ENCODE data around the gene TBC1D14. TPM values are rescaled to one million over a fixed set of nuclear protein-coding genes. Genes with fewer than 3 reads are reported as not detected.

Gene TBC1D14
- total RNA-seq, 1 donor from 2014 or later: 40.4 TPM

- DNase-seq (no peak), ATAC-seq (no peak)
- intact Hi-C loops (cut with micrococcal nuclease): no loop called here
These were observed 93.7 kb downstream of the TBC1D14 start for GRCh38 chr4:7003176-7003878.

GRCh38 chr4:7003879-7004240 is 94.2 kb downstream of the TBC1D14 start:
- ATAC-seq: no peak
- DNase-seq: no peak
- intact Hi-C loops (cut with micrococcal nuclease): no loop called here

GRCh38 chr4:7004331-7004730 is 94.7 kb downstream of the TBC1D14 start:
- no peak for ATAC-seq
- intact Hi-C loops (cut with micrococcal nuclease): no loop called here
- DNase-seq: no peak

DNA sequence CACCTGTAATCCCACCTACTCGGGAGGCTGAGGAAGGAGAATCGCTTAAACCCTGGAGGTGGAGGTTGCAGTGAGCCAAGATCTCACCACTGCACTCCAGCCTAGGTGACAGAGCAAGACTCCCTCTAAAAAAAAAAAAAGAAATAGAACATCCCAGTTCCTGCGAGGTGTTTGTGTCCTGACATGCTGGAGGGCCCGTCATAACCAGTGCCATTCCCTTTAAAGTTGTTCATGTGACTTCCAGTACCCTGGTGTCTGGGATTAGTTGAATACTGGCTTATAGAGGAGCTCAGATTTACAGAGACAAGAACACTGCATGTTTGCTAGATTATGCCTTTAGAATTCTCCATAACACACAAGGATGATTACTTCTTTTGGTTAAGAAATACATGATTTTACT is 95.9 kb downstream of the TBC1D14 start:
- ATAC-seq (no peak), DNase-seq (no peak)
- intact Hi-C loops (cut with micrococcal nuclease): no loop called here

DNA sequence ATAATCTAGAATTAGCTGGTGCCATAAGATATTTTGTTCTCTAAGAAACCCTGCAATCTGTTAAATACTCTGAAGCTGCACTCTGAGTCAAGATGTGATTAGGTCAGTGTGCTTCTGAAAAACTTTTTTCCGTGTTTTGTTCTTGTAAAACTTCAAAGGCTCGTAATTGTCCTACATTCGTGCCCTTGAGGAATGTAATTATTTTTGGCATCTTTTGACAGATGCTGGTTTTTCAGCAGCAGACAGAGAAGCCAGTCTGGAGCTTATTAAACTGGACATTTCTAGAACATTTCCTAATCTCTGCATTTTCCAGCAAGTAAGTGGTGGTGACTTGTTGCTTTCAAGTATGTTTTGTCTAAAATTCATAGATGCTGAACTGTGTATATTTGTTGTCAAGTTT is 96.8 kb downstream of the TBC1D14 start:
- ATAC-seq (no peak), DNase-seq (no peak)
- intact Hi-C loops (cut with micrococcal nuclease): no loop called here

DNA sequence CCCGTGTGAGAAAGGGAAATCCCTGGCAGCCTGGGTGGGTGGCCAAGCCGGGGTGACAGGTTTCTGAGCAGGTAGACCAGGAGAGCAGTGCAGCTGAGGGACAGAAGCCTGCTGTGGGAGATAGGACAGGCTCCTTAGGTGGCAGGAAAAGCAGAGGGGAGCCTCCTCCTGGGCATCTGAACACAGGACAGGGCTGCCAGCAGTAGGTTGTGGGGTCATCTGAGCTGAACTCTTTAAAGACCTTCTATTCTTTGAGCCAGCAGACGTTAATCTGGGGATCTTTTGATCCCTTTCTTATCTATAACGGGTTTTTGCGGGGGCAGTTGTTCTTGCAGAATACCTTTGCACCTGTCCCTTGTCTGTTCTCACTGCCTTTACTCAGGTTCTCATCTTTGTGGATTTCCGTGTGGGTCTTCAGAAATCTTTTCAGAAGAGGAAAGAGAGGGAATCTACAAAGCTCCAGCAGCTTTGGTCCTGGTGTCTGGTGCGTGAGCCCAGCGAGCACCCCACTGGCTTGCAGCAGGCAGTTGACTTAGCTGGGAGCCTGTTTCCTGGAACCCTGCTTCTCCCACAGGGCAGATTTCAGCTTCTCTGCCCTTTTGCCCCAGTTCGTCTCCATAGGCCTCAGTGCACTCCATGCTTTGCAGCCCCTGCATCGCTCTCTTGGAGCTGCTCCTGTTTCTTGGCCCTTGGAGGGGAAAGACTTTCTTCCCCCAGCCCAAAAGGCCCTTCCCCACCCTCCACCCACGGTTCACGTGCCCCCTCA is 97.7 kb downstream of the TBC1D14 start:
- ATAC-seq (no peak), DNase-seq (no peak)
- intact Hi-C loops (cut with micrococcal nuclease): no loop called here

GRCh38 chr4:7007944-7008343 is 98.3 kb downstream of the TBC1D14 start:
- intact Hi-C loops (cut with micrococcal nuclease): no loop called here
- no peak for ATAC-seq
- DNase-seq: no peak

GRCh38 chr4:7009564-7009963 is 99.9 kb downstream of the TBC1D14 start:
- ATAC-seq (peak; percentile 75), DNase-seq (no peak)
- intact Hi-C loops (cut with micrococcal nuclease): no loop called here

DNA sequence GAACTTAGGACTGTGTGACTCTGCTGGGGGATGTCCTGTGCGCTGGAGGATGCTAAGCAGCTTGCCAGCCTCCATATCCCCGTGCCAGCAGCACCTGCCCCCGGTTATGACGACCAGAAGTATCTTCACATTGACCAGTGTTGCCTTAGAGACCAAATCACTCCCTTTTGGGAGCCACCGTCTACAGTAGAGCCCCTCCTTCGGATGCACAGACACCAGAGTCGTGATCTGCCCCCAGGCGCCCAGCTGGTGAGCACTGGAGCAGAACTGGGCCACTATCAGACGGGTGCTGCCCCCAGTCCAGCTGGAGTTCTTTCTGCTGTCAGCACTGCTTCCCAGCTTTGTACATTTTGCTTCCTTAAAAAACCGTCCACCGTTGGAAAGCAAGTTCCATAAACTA is 103.5 kb downstream of the TBC1D14 start:
- no peak for ATAC-seq

DNA sequence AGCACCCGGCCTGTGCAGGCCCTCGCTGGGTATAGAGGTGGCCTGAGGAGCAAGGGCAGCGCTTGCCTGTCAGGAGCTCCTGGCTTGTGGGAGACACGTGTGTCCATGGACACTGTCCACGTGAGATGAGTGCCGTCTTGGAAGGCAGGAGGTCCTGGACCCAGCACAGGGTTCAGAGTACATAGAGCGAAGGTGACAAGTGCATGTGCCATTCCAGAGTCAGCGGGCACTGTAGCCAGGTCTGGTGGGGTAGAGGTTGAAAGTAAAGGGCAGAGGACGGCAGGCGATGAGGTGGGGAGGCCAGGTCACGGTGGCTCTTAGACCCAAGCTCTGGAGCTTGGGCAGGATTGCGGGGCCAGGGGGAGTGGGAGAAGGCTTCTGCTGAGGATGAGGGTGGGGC is 105.2 kb downstream of the TBC1D14 start:
- DNase-seq (no peak), ATAC-seq (no peak)
- intact Hi-C loops (cut with micrococcal nuclease): loop anchor here (10.0 kb wide), 1 partner anchor 1700 kb away; no protein-coding TSS in a partner anchor

More for the DNA sequence above, 103.5 kb downstream of the TBC1D14 start:
- DNase-seq: no peak
- intact Hi-C loops (cut with micrococcal nuclease): loop anchor here (10.0 kb wide), 1 partner anchor 1702 kb away; no protein-coding TSS in a partner anchor

DNA sequence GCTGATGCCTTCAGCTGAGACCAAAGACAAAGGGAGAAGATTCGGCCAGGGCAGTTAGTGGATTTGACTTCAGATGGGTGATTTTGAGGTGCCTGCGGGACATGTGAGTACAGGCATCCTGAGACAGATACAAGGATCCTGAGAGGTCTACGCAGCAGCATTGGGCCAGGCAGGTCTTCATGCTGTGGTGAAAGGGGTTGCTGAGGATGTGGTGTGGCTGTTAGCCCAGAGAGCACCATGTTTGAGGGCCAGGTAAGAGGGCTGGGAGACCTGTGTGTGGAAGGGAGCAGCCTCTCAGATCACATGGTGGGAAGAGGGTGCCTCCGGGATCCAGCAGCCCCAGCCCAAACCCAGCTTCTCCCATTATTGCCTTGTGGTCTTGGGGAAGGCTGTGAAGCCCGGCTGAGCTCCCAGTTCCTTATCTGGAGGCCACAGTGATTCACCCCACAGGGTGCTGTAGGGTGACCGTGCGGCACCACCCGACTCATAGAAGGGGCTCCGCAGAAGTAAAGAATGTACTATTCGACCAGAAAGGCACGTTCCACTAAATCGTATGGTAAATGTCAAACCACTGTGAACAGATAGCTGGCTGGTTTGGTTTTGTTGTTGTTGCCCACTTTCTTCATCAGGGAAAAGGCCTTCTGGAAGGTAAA is 105.9 kb downstream of the TBC1D14 start:
- DNase-seq (no peak), ATAC-seq (no peak)
- intact Hi-C loops (cut with micrococcal nuclease): loop anchor here (10.0 kb wide), 1 partner anchor 1699 kb away; no protein-coding TSS in a partner anchor

DNA sequence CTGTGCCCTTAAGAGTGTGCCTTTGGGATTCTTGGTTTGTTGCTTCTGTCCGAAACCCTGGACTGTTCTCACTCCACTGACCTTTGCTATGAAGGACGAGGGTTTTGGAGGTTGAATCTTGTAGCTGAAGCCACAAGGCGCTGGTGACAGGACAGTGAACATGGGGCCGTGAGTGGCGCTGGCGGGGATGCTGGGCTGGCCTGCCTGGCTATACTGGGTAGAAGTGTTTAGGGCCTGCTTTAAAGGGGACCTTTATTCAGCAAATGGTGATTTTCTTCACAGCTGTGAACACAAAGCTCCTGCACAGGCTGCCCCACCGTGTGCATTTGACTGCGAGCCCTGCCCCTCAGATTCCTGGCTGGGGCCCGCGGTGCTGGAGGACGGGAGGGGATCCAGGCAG is 106.5 kb downstream of the TBC1D14 start:
- peak; percentile 36 for ATAC-seq
- intact Hi-C loops (cut with micrococcal nuclease): loop anchor here (10.0 kb wide), 1 partner anchor 1699 kb away; no protein-coding TSS in a partner anchor
- no peak for DNase-seq

- DNase-seq (no peak), ATAC-seq (no peak)
- intact Hi-C loops (cut with micrococcal nuclease): loop anchor here (10.0 kb wide), 1 partner anchor 1698 kb away; no protein-coding TSS in a partner anchor
These were observed 106.9 kb downstream of the TBC1D14 start for GRCh38 chr4:7016512-7016911.

GRCh38 chr4:7017446-7018048 is 107.9 kb downstream of the TBC1D14 start:
- ATAC-seq (no peak), DNase-seq (no peak)
- intact Hi-C loops (cut with micrococcal nuclease): loop anchor here (10.0 kb wide), 1 partner anchor 1697 kb away; no protein-coding TSS in a partner anchor

- DNase-seq (peak; percentile 37), ATAC-seq (peak; percentile 54)
- intact Hi-C loops (cut with micrococcal nuclease): loop anchor here (10.0 kb wide), 1 partner anchor 1697 kb away; no protein-coding TSS in a partner anchor
These were observed 108.7 kb downstream of the TBC1D14 start for GRCh38 chr4:7018281-7018680.

DNA sequence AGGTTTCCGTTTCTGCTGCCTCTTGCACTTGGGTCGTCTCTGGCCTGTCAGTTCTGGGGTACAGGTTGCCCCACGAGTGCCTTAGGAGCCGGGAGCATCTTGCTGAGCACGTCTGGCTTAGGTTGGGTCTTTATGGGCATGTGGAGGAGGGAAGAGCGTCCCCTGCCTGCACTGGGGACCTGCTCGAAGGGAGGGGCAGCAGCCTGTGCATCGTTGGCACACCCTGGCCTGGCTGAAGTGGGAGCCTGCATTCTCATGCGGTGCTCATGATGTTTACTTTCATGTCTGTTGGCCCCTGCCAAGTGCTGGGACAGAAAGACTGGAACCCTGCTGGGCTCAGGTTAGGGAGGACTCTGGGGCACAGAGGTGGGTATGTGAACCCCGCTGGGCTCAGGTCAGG is 109.7 kb downstream of the TBC1D14 start:
- no peak for DNase-seq
- no peak for ATAC-seq
- intact Hi-C loops (cut with micrococcal nuclease): loop anchor here (10.0 kb wide), 1 partner anchor 1695 kb away; no protein-coding TSS in a partner anchor

GRCh38 chr4:7020290-7020689 is 110.7 kb downstream of the TBC1D14 start:
- intact Hi-C loops (cut with micrococcal nuclease): no loop called here
- DNase-seq: no peak
- no peak for ATAC-seq

DNA sequence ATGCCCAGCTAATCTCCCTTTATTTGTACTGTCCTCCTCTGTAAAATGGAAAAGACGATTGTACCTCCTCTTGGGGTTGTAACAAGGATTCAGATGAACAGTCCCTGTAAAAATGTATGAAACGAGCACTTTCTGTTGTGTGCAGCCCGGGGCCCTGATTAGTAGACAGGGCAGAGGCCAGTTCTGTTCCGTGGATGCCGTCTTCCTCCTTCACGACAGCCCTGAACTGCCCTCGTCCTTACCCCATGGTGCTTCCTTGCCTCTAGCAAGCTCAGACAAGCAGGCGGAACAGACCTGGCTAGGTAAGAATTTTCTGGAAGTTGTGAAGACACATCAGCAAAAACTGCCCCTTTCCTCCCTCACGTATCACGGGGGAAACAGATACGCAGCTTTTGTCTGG is 111.2 kb downstream of the TBC1D14 start:
- intact Hi-C loops (cut with micrococcal nuclease): no loop called here
- ATAC-seq (no peak), DNase-seq (no peak)

DNA sequence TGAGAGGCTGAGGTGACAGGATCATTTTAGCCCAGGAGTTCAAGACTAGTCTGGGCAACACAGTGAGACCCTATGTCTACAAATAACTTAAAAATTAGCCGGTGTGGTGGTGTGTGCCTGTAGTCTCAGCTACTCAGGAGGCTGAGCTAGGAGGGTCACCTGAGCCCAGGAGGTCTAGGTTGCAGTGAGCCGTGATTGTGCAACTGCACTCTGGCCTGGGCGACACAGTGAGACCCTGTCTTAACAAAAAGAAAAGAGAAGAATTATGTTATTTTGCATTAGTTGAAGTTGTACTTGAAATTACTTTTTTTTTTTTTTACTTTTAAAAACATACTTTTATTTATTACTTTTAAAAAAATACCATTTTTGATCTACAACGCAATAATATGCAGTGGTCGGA is 111.7 kb downstream of the TBC1D14 start:
- ATAC-seq (no peak), DNase-seq (no peak)
- intact Hi-C loops (cut with micrococcal nuclease): no loop called here
